NCI-H69 (cell line): ENCODE results near the gene NCKAP5L.

Experiments
- DNase-seq: peaks from one replicate; lab custom pipeline; 2025; lab: John Stamatoyannopoulos, UW

The NCKAP5L gene

GRCh38 chr12:49823350-49823749 is 4.9 kb downstream of the NCKAP5L start:
- DNase-seq = no peak

GRCh38 chr12:49821373-49822287 is 6.6 kb downstream of the NCKAP5L start:
- DNase-seq = no peak

GRCh38 chr12:49819786-49820185 is 8.4 kb downstream of the NCKAP5L start:
- no peak for DNase-seq

GRCh38 chr12:49818241-49818895 is 9.8 kb downstream of the NCKAP5L start:
- no peak for DNase-seq

- no peak for DNase-seq
These were observed 15.1 kb downstream of the NCKAP5L start for GRCh38 chr12:49813131-49813530.

GRCh38 chr12:49811961-49812401 is 16.2 kb downstream of the NCKAP5L start:
- DNase-seq = no peak

- DNase-seq = no peak
These were observed 17.1 kb downstream of the NCKAP5L start for GRCh38 chr12:49811136-49811535.

- DNase-seq = no peak
These were observed 18.3 kb downstream of the NCKAP5L start for GRCh38 chr12:49809906-49810389.

GRCh38 chr12:49809381-49809905 is 18.8 kb downstream of the NCKAP5L start:
- no peak for DNase-seq

- DNase-seq = no peak
These were observed 19.4 kb downstream of the NCKAP5L start for GRCh38 chr12:49808686-49809380.

GRCh38 chr12:49807991-49808580 is 20.1 kb downstream of the NCKAP5L start:
- no peak for DNase-seq

- no peak for DNase-seq
These were observed 21.3 kb downstream of the NCKAP5L start for GRCh38 chr12:49806877-49807276.

- no peak for DNase-seq
These were observed 21.8 kb downstream of the NCKAP5L start for GRCh38 chr12:49806321-49806813.

GRCh38 chr12:49805409-49805808 is 22.8 kb downstream of the NCKAP5L start:
- no peak for DNase-seq

- DNase-seq = no peak
These were observed 23.4 kb downstream of the NCKAP5L start for GRCh38 chr12:49804821-49805220.

- DNase-seq = no peak
These were observed 24.3 kb downstream of the NCKAP5L start for GRCh38 chr12:49803693-49804450.

- DNase-seq = no peak
These were observed 26.8 kb downstream of the NCKAP5L start for GRCh38 chr12:49801141-49802063.

GRCh38 chr12:49800421-49801140 is 27.6 kb downstream of the NCKAP5L start:
- DNase-seq = no peak

GRCh38 chr12:49798934-49799333 is 29.3 kb downstream of the NCKAP5L start:
- no peak for DNase-seq
